SK-N-SH (cell line): ENCODE results near the gene EML1. TPM values are rescaled to one million over a fixed set of nuclear protein-coding genes. Genes with fewer than 3 reads are reported as not detected.

Source experiments
- CTCF ChIA-PET: fragments of 300-600, 350-600 bp; formaldehyde crosslinking; extraction: SDS; loops from one replicate; lab custom pipeline; 2021; lab: Yijun Ruan, JAX
- POLR2A ChIA-PET: fragments of 350-600 bp; sonication (Branson Sonifier 250); formaldehyde crosslinking; extraction: SDS; loops from one replicate; lab custom pipeline; 2020; ENCODE audit warnings: antibody characterized with exemption, inconsistent platforms; lab: Yijun Ruan, JAX
- DNase-seq: peaks from one replicate; pipeline ENCODE4 v3.0.0; 2012
- H2AFZ ChIP-seq: fragments of 200-600 bp; sonication (generic); 2 replicates; pipeline ENCODE4 v1.8.1; 2016; ENCODE audit warnings: antibody characterized with exemption, mild to moderate bottlenecking, low read depth
- H3F3A ChIP-seq: fragments of 200-600 bp; sonication (generic); replicated peaks from 2 replicates; pipeline ENCODE3; 2016; ENCODE audit warnings: antibody characterized with exemption, mild to moderate bottlenecking; ENCODE audit not compliant: insufficient read depth
- H3K27ac ChIP-seq, 2 experiments: fragments of 200-500 bp in 1 of 2; fragments of 200-600 bp in 1 of 2; sonication (Bioruptor generic) in 1 of 2; sonication (generic), shearing (Covaris generic) in 1 of 2; 2 replicates each; pipeline versions ENCODE4 v1.5.1 to v1.6.1; 2014 to 2016; ENCODE audit warnings: low read depth in 2 of 2, inconsistent platforms in 1 of 2, low read length in 1 of 2, mild to moderate bottlenecking in 1 of 2, mixed read lengths in 1 of 2
- H3K27me3 ChIP-seq: fragments of 200-600 bp; sonication (generic), shearing (Covaris generic); 2 replicates; pipeline ENCODE4 v1.6.1; 2016; ENCODE audit warnings: mixed run types; ENCODE audit not compliant: insufficient read depth
- H3K36me3 ChIP-seq, 2 experiments: fragments of 200-500 bp in 1 of 2; fragments of 200-600 bp in 1 of 2; sonication (Bioruptor generic) in 1 of 2; sonication (generic) in 1 of 2; replicated peaks in 1 of 2; 2 replicates each; pipeline versions ENCODE3 to v1.5.1; 2014 to 2016; ENCODE audit warnings: low read length in 1 of 2, mild to moderate bottlenecking in 1 of 2; ENCODE audit not compliant: insufficient read depth in 2 of 2, control insufficient read depth in 1 of 2
- H3K4me1 ChIP-seq, 2 experiments: fragments of 200-500 bp in 1 of 2; fragments of 200-600 bp in 1 of 2; sonication (Bioruptor generic) in 1 of 2; sonication (generic), shearing (Covaris generic) in 1 of 2; 2 replicates each; pipeline versions ENCODE4 v1.5.1 to v1.6.1; 2014 to 2016; ENCODE audit warnings: low read depth in 1 of 2, low read length in 1 of 2, mixed run types in 1 of 2; ENCODE audit not compliant: insufficient read depth in 2 of 2, control insufficient read depth in 1 of 2
- H3K4me2 ChIP-seq: fragments of 200-600 bp; sonication (generic), shearing (Covaris generic); 2 replicates; pipeline ENCODE4 v1.6.1; 2017; ENCODE audit warnings: mixed run types
- H3K4me3 ChIP-seq, 2 experiments: fragments of 200-500 bp in 1 of 2; fragments of 200-600 bp in 1 of 2; sonication (Bioruptor generic) in 1 of 2; sonication (generic), shearing (Covaris generic) in 1 of 2; 2 replicates each; pipeline versions ENCODE4 v1.5.1 to v1.8.1; 2014 to 2016; ENCODE audit warnings: low read depth in 2 of 2, inconsistent platforms in 1 of 2, low read length in 1 of 2, mild to moderate bottlenecking in 1 of 2, mixed read lengths in 1 of 2, moderate library complexity in 1 of 2
- H3K79me2 ChIP-seq: fragments of 200-600 bp; sonication (generic); 2 replicates; pipeline ENCODE4 v1.8.1; 2017; ENCODE audit warnings: mild to moderate bottlenecking; ENCODE audit not compliant: insufficient read depth
- H3K9ac ChIP-seq: fragments of 200-600 bp; sonication (generic); 2 replicates; pipeline ENCODE4 v1.6.1; 2017; ENCODE audit warnings: mixed run types
- H3K9me2 ChIP-seq: fragments of 200-600 bp; sonication (generic); 2 replicates; pipeline ENCODE4 v1.6.1; 2017; ENCODE audit warnings: mixed run types
- H3K9me3 ChIP-seq: fragments of 200-600 bp; sonication (generic); 2 replicates; pipeline ENCODE4 v1.6.1; 2017; ENCODE audit warnings: mixed run types, mild to moderate bottlenecking, moderate library complexity
- H4K20me1 ChIP-seq: fragments of 200-600 bp; sonication (generic); 2 replicates; pipeline ENCODE4 v1.6.1; 2017; ENCODE audit warnings: mild to moderate bottlenecking, mixed run types; ENCODE audit not compliant: insufficient read depth
- ELF1 ChIP-seq: IDR thresholded peaks from 2 replicates; pipeline ENCODE4 v1.4.0; 2012
- GABPA ChIP-seq: IDR thresholded peaks from 2 replicates; pipeline ENCODE4 v1.4.0; 2012; ENCODE audit warnings: low read depth, mild to moderate bottlenecking
- MEF2A ChIP-seq: IDR thresholded peaks from 2 replicates; pipeline ENCODE4 v1.4.0; 2012; ENCODE audit warnings: low read depth, borderline replicate concordance
- NFIC ChIP-seq: IDR thresholded peaks from 2 replicates; pipeline ENCODE4 v1.4.0; 2012; ENCODE audit warnings: borderline replicate concordance
- RAD21 ChIP-seq: IDR thresholded peaks from 2 replicates; pipeline ENCODE4 v1.6.1; 2012; ENCODE audit warnings: mild to moderate bottlenecking, low read length
- RCOR1 ChIP-seq: fragments of 150-350 bp; IDR thresholded peaks from 2 replicates; pipeline ENCODE4 v1.6.1; 2017; ENCODE audit warnings: antibody characterized with exemption, low read length
- RXRA ChIP-seq: IDR thresholded peaks from 2 replicates; pipeline ENCODE4 v1.4.0; 2012; ENCODE audit warnings: low read depth, mild to moderate bottlenecking, borderline replicate concordance
- SMC3 ChIP-seq: IDR thresholded peaks from 2 replicates; pipeline ENCODE4 v1.6.1; 2012; ENCODE audit warnings: low read depth, low read length, improper control_type of control experiment
- YY1 ChIP-seq: IDR thresholded peaks from 2 replicates; pipeline ENCODE4 v1.4.0; 2012; ENCODE audit warnings: low read depth, mild to moderate bottlenecking
- WGBS: methylation state at CpG from one replicate; pipeline ENCODE4 v1.1.6; 2017; ENCODE audit warnings: low lambda C conversion rate; 5-methylcytosine and 5-hydroxymethylcytosine counted together
- polyA plus RNA-seq, 3 experiments: library from polyadenylated mRNA; depleted of rRNA; stranded (reverse); fragments of >200 nt; gene quantifications; 2 replicates each; pipeline ENCODE4 v1.2.3, GENCODE V29; 2012
- TF ChIP-seq, protein P1 (sequence below): fragments of 150-350 bp; IDR thresholded peaks from 2 replicates; pipeline ENCODE4 v1.6.1; 2016; ENCODE audit warnings: mild to moderate bottlenecking, low read depth, low read length
- TF ChIP-seq, protein P2 (sequence below): fragments of 150-350 bp; IDR thresholded peaks from 2 replicates; pipeline ENCODE4 v1.6.1; 2017; ENCODE audit warnings: antibody characterized with exemption, low read length, low read depth, borderline replicate concordance
- TF ChIP-seq, protein P3 (sequence below): fragments of 200-600 bp; sonication (generic); IDR thresholded peaks from 2 replicates; pipeline ENCODE4 v1.6.1; 2017; ENCODE audit warnings: antibody characterized with exemption, mild to moderate bottlenecking, moderate library complexity
- TF ChIP-seq, protein P4 (sequence below): IDR thresholded peaks from 2 replicates; pipeline ENCODE4 v1.4.0; 2012; ENCODE audit warnings: low read depth, borderline replicate concordance

The EML1 gene
- polyA plus RNA-seq, 1 of the 3 experiments (the other 2 are of a cell fraction): 6.3 TPM

DNA sequence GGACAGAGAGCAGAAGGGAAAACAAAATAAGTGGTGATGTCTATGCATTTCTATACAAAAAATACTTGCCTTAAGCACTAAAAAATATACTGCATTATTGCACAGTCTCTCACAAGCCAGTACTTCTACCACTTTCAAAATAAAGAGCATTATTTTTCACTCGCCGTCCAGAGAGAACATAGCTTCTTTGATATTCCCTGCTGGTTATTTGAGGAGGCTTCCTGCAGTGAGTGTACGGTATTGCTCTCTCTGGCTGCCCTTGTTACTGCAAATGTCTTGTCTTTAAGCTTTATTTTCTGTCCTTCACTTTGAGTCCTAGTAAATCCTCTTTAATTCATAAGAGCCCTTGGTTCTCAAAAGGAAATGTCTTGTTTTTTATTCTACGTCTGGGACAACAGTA is 81.1 kb downstream of the EML1 start:
- CTCF ChIA-PET: interaction anchor here (0.5 to 5.7 kb wide), 17 partner anchors 11 to 221 kb away, joined by 3 to 45 read pairs (median 3); partner anchors contain the start of gene EML1
- H3K9ac ChIP-seq: no peak overlapping the region
- POLR2A ChIA-PET: no interaction called here
- H3K79me2 ChIP-seq: no peaks in the 10 kb centered on the region
- no peaks in the 10 kb centered on the region for H4K20me1 ChIP-seq
- H2AFZ ChIP-seq: no peak overlapping the region
- H3K9me3 ChIP-seq: no peaks in the 10 kb centered on the region
- no peak for TF ChIP-seq SMC3
- TF ChIP-seq, protein P1, sequence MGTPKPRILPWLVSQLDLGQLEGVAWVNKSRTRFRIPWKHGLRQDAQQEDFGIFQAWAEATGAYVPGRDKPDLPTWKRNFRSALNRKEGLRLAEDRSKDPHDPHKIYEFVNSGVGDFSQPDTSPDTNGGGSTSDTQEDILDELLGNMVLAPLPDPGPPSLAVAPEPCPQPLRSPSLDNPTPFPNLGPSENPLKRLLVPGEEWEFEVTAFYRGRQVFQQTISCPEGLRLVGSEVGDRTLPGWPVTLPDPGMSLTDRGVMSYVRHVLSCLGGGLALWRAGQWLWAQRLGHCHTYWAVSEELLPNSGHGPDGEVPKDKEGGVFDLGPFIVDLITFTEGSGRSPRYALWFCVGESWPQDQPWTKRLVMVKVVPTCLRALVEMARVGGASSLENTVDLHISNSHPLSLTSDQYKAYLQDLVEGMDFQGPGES: no peak
- no peak for TF ChIP-seq MEF2A
- no peak for TF ChIP-seq RAD21
- TF ChIP-seq ELF1: no peak
- TF ChIP-seq, protein P2, sequence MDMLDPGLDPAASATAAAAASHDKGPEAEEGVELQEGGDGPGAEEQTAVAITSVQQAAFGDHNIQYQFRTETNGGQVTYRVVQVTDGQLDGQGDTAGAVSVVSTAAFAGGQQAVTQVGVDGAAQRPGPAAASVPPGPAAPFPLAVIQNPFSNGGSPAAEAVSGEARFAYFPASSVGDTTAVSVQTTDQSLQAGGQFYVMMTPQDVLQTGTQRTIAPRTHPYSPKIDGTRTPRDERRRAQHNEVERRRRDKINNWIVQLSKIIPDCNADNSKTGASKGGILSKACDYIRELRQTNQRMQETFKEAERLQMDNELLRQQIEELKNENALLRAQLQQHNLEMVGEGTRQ: no peak
- TF ChIP-seq YY1: no peak
- TF ChIP-seq, protein P3, sequence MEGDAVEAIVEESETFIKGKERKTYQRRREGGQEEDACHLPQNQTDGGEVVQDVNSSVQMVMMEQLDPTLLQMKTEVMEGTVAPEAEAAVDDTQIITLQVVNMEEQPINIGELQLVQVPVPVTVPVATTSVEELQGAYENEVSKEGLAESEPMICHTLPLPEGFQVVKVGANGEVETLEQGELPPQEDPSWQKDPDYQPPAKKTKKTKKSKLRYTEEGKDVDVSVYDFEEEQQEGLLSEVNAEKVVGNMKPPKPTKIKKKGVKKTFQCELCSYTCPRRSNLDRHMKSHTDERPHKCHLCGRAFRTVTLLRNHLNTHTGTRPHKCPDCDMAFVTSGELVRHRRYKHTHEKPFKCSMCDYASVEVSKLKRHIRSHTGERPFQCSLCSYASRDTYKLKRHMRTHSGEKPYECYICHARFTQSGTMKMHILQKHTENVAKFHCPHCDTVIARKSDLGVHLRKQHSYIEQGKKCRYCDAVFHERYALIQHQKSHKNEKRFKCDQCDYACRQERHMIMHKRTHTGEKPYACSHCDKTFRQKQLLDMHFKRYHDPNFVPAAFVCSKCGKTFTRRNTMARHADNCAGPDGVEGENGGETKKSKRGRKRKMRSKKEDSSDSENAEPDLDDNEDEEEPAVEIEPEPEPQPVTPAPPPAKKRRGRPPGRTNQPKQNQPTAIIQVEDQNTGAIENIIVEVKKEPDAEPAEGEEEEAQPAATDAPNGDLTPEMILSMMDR: no peak
- no peak for TF ChIP-seq GABPA
- no peak for TF ChIP-seq RXRA
- no peak for TF ChIP-seq NFIC
- no peak for TF ChIP-seq RCOR1
- TF ChIP-seq, protein P4, sequence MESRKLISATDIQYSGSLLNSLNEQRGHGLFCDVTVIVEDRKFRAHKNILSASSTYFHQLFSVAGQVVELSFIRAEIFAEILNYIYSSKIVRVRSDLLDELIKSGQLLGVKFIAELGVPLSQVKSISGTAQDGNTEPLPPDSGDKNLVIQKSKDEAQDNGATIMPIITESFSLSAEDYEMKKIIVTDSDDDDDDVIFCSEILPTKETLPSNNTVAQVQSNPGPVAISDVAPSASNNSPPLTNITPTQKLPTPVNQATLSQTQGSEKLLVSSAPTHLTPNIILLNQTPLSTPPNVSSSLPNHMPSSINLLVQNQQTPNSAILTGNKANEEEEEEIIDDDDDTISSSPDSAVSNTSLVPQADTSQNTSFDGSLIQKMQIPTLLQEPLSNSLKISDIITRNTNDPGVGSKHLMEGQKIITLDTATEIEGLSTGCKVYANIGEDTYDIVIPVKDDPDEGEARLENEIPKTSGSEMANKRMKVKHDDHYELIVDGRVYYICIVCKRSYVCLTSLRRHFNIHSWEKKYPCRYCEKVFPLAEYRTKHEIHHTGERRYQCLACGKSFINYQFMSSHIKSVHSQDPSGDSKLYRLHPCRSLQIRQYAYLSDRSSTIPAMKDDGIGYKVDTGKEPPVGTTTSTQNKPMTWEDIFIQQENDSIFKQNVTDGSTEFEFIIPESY: no peak
- no peak overlapping the region for H3K4me2 ChIP-seq
- no peaks in the 10 kb centered on the region for H3K9me2 ChIP-seq
- peak overlapping the region in 1 of 2 experiments; percentile 48; a peak in 2 of 4 replicates for H3K27ac ChIP-seq
- peaks cover 5 to 39% of the 10 kb centered on the region in 2 experiments; a peak in 2 of 4 replicates for H3K4me1 ChIP-seq
- H3K36me3 ChIP-seq: peaks cover 0 to 4% of the 10 kb centered on the region in 2 experiments
- H3F3A ChIP-seq: peaks cover 4% of the 10 kb centered on the region
- WGBS: 94% methylated on average over 4 of the region's 4 CpGs
- H3K4me3 ChIP-seq: no peak overlapping the region
- no peaks in the 10 kb centered on the region for H3K27me3 ChIP-seq
- DNase-seq: no peak
